ENCODE measurements around the gene SLC16A3. TPM values are rescaled to one million over a fixed set of nuclear protein-coding genes. Genes with fewer than 3 reads are reported as not detected.

Gene SLC16A3
- total RNA-seq, 3 donors from 2014 or later = 22.0 to 31.5 (median 26.3) TPM

DNA sequence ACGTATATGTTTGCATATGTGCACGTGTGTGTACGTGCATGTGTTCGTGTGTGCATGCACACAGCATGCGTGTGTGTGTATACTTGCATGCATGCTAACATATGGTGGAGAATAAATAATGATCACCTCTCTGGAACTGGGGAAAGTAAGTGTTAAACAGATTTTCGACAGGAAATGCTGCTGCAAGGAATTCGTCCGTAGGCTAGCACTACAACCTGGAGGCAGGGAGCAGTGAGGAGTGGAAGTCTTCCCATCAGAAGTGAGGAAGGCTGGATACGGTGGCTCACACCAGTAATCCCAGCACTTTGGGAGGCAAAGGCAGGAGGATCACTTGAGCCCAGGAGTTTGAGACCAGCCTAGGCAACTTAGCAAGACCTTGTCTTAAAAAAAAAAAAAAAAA is 49.5 kb downstream of the SLC16A3 start:
- no peaks in the 10 kb centered on the region for H3K36me3 Mint-ChIP-seq (ENCODE audit: insufficient read depth)
- H3K4me3 Mint-ChIP-seq = no peak overlapping the region
- H3K27me3 Mint-ChIP-seq (ENCODE audit: low read depth) = no peaks in the 10 kb centered on the region
- ATAC-seq = no peak
- no peak for DNase-seq
- peaks cover 19% of the 10 kb centered on the region for H3K4me1 Mint-ChIP-seq (ENCODE audit: low read depth)
- H3K9me3 Mint-ChIP-seq = no peaks in the 10 kb centered on the region

DNA sequence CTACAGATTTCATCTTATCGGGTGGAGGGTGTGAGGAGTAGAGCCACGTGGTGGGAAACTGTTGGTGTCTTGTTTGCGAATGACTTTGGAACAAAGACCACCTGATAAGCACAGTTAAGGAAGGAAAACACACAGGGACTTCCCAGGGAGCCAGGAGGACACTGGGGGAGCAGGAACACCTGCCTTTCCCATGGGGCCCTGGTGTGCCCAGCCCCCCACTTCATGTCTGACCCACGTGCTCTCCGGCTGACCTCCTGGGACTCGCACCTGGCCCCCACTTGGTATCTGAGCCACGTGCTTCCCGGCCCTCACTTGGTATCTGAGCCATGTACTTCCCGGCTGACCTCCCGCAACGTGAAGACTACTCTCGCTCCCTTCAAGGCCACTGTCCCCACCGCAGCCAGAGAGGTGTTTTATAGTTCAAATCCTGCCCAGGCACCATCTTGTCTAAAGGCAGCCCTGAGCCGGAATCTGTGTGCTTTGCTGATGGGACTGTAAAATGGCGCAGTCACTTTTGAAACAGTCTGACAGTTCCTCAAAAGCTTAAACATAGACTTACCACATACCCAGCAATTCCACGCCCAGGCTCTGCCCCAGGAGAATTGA is 50.0 kb downstream of the SLC16A3 start:
- H3K27me3 Mint-ChIP-seq (ENCODE audit: low read depth) = no peaks in the 10 kb centered on the region
- no peaks in the 10 kb centered on the region for H3K9me3 Mint-ChIP-seq
- peaks cover 23% of the 10 kb centered on the region for H3K4me1 Mint-ChIP-seq (ENCODE audit: low read depth)
- no peaks in the 10 kb centered on the region for H3K36me3 Mint-ChIP-seq (ENCODE audit: insufficient read depth)
- H3K4me3 Mint-ChIP-seq = no peak overlapping the region
- no peak for DNase-seq
- no peak for ATAC-seq

DNA sequence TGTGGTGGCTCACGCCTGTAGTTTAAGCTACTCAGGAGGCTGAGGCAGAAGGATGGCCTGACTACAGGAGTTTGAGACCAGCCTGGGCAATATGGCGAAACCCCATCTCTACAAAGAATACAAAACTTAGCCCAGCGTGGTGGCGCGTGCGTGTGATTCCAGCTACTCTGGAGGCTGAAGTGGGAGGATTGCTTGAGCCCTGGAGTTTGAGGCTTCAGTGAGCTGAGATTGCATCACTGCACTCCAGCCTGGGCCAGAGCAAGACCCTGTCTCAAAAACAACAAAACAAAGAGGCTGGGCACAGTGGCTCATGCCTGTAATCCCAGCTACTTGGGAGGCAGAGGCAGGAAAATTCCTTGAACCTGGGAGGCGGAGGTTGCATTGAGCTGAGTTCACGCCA is 51.7 kb downstream of the SLC16A3 start:
- Mint-ChIP-seq H3K9me3 (no peaks in the 10 kb centered on the region), H3K4me3 (no peak overlapping the region), H3K36me3 (ENCODE audit: insufficient read depth) (no peaks in the 10 kb centered on the region), H3K27me3 (ENCODE audit: low read depth) (no peaks in the 10 kb centered on the region), H3K4me1 (ENCODE audit: low read depth) (peaks cover 22% of the 10 kb centered on the region)
- ATAC-seq (no peak), DNase-seq (no peak)

DNA sequence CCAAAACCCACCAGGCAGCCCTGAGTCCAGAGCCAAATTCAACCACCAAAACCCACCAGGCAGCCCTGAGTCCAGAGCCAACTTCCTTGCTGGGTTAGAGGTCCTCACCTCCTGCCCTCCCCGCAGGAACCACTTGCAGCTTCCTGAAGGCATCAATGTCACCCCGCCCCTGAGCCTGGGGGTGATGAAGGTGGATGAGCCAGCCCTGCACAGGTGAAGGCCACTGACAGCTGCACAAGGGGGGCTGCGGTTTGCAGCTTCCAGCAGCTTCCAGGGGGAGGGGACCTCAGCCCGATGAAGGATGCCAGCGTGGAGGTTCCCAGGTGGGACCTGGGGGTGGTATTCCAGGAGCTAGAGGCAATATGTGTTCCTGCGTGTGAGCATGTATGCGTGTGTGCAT is 52.2 kb downstream of the SLC16A3 start:
- no peak for ATAC-seq
- Mint-ChIP-seq H3K9me3 (no peaks in the 10 kb centered on the region), H3K4me1 (ENCODE audit: low read depth) (peaks cover 22% of the 10 kb centered on the region), H3K27me3 (ENCODE audit: low read depth) (no peaks in the 10 kb centered on the region), H3K36me3 (ENCODE audit: insufficient read depth) (no peaks in the 10 kb centered on the region), H3K4me3 (no peak overlapping the region)
- DNase-seq = no peak

DNA sequence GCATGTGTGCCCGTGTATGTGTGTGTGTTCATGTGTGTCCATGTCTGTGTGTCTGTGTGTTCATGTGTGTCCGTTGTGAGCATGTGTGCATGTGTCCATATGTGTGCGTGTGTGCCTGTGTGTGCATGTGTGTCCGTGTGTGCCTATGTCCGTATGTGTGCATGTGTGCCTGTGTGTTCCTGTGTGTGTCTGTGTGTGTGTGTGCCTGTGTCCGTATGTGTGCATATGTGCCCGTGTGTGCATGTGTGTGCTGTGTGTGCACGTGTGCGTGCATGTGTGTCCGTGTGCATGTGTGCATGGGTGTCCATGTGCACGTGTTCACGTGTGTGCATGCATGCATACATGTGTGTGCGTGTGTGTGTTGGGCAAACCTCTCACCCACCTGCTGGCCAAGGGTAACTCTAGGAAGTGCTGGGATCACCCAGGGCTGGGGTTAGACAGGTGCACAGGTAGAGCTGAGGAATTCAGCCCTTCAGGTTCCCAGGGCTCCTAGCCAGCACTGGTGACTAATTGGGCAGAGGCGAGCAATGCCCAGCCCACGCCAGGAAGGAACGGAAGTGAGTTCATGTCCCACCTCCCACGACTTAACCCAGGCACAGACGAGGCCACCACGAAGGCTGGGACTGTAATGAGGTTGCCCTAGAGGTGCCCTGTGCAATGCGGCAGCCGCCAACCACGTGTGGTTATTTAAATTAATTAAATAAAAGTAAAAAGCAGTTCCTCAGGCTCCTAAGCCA is 52.8 kb downstream of the SLC16A3 start:
- Mint-ChIP-seq H3K36me3 (ENCODE audit: insufficient read depth) (no peaks in the 10 kb centered on the region), H3K27me3 (ENCODE audit: low read depth) (no peaks in the 10 kb centered on the region), H3K4me3 (no peak overlapping the region), H3K4me1 (ENCODE audit: low read depth) (peaks cover 22% of the 10 kb centered on the region), H3K9me3 (no peaks in the 10 kb centered on the region)
- DNase-seq (peak; percentile 35), ATAC-seq (peak; percentile 80 to 84)

DNA sequence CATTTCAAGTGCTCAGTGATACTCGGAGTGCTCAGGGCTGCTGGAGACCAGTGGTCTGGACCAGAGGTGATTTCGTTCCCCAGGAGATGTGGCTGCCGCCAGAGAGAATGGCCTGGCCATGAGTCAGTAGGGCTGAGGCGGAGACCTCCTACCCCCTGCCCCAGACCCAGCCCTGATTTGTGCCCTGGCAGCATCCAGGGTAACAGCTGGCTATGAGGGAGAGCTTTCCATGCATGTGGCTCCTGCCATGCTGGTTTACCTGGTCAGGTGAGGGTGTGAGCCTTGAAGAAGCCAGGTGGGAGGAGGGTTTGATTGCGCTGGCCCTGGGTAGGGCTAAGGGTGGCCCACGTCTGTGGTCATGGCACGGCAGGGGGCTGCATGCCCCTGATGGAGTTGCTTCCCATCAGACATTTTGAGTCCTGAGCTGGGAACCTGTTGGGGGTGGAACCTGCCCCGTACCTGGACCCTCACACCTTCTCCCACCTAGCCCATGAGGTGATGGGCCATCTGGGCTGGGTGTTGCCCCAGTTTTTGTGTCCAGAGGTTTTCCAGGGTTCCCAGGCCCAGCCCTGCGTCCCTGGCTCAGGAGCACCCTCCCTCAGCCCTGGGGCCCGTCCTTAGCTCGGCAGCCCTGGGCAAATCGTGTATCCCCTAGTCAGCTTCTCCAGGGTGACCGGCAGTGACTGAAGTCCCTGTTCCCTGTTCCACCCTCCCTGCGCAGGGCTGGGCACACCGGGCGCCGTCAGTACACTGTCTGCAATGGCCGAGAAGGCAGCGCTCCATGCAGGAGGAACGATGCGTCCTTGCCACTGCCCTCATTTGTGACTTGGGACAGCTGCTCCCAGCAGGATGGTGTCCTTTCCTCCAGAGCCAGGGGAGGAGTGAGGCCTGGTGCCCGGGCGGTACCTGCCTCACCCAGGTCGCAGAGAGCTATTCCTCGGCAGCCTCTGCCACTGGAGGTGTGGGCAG is 53.7 kb downstream of the SLC16A3 start:
- no peaks in the 10 kb centered on the region for H3K36me3 Mint-ChIP-seq (ENCODE audit: insufficient read depth)
- no peak overlapping the region for H3K4me3 Mint-ChIP-seq
- peak in 1 of 2 donors; percentile 26 for ATAC-seq
- no peak for DNase-seq
- no peaks in the 10 kb centered on the region for H3K27me3 Mint-ChIP-seq (ENCODE audit: low read depth)
- peaks cover 22% of the 10 kb centered on the region for H3K4me1 Mint-ChIP-seq (ENCODE audit: low read depth)
- H3K9me3 Mint-ChIP-seq = no peaks in the 10 kb centered on the region

DNA sequence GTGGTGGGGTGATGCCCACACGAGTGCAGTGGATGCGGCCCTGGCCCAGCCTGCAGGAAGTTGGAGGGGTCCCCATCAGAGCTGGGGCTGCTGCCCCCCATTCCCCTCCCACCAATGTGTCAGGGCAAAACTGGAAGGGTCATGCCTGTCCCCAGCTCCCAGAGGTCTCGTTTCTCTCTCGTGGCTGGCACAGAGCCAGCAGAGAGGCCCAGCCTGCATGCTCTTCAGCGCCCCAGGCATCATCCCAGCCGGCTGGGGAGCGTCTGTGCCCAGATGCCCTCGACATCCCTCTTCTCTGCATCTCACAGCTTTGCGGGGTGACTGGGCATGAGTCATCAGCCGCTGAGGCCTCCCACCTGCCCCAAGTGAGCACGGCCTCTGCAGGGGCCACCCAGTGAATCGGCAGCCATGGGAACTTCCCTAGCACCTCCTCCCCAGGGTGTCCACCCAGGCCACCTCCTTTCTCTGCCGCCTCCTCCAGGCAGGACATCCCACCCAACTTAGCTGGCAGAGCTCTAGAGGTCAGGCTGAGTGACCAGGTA is 54.4 kb downstream of the SLC16A3 start:
- H3K36me3 Mint-ChIP-seq (ENCODE audit: insufficient read depth) = no peaks in the 10 kb centered on the region
- H3K9me3 Mint-ChIP-seq = no peaks in the 10 kb centered on the region
- DNase-seq (peak; percentile 32), ATAC-seq (peak; percentile 81 to 89)
- H3K27me3 Mint-ChIP-seq (ENCODE audit: low read depth) = no peaks in the 10 kb centered on the region
- H3K4me3 Mint-ChIP-seq = no peak overlapping the region
- peaks cover 22% of the 10 kb centered on the region for H3K4me1 Mint-ChIP-seq (ENCODE audit: low read depth)

DNA sequence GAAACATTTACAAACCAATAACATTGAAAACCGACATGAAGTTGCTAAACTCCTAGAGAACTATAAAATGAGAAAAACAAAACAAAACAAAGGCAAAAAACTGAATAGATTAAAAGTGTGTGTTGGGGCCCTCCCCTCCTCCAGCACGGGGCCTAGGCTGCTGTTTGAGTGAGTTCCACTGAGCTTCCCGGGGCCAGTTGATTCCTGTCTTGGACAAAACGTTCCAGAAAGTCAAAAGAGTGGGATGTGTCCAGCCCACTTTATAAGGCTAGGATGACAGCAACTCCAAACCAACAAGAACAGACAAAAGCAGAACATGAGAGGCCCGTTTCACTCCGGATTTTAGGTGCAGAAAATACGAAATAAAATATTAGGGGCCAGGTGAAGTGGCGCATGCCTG is 56.3 kb downstream of the SLC16A3 start:
- no peaks in the 10 kb centered on the region for H3K36me3 Mint-ChIP-seq (ENCODE audit: insufficient read depth)
- H3K4me3 Mint-ChIP-seq = no peak overlapping the region
- H3K4me1 Mint-ChIP-seq (ENCODE audit: low read depth) = peaks cover 23% of the 10 kb centered on the region
- H3K9me3 Mint-ChIP-seq = no peaks in the 10 kb centered on the region
- no peak for DNase-seq
- ATAC-seq = no peak
- no peaks in the 10 kb centered on the region for H3K27me3 Mint-ChIP-seq (ENCODE audit: low read depth)

DNA sequence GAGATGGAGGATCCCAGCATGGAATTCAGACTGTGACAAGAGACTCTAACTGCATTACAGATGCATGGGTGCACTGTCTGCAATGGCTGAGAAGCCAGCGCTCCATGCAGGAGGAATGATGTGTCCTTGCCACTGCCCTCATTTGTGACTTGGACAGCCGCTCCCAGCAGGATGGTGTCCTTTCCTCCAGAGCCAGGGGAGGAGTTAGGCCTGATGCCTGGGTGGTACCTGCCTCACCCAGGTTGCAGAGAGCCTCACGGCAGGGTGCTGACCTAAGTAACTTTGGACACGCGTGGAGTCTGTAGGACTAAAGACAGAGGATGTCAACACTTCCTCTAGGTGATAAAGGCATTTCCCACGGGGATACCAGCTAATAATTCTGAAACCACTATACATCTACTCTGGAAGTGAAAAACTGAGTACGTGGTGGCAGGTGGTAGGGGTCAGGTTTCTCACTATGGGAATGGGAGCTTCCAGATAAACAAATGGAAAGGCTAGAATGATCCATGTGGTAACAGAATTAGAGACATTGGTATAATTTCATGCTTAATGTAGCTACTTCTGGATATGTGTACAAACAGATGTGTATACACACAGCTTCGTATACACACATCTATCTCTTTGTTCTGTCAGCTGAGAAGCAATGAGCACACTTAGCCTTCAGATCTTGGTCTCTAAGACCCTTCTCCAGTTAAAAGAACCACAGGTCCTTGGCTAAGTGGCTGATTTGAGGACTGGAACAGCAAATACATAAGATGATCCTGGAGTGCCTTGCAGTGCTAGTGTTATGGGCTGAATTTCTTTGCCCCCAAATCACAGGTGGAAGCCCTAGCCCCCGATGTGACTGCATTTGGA is 58.4 kb downstream of the SLC16A3 start:
- no peak for ATAC-seq
- Mint-ChIP-seq H3K9me3 (no peaks in the 10 kb centered on the region), H3K4me3 (no peak overlapping the region), H3K4me1 (ENCODE audit: low read depth) (peaks cover 15% of the 10 kb centered on the region), H3K27me3 (ENCODE audit: low read depth) (no peaks in the 10 kb centered on the region), H3K36me3 (ENCODE audit: insufficient read depth) (no peaks in the 10 kb centered on the region)
- no peak for DNase-seq

DNA sequence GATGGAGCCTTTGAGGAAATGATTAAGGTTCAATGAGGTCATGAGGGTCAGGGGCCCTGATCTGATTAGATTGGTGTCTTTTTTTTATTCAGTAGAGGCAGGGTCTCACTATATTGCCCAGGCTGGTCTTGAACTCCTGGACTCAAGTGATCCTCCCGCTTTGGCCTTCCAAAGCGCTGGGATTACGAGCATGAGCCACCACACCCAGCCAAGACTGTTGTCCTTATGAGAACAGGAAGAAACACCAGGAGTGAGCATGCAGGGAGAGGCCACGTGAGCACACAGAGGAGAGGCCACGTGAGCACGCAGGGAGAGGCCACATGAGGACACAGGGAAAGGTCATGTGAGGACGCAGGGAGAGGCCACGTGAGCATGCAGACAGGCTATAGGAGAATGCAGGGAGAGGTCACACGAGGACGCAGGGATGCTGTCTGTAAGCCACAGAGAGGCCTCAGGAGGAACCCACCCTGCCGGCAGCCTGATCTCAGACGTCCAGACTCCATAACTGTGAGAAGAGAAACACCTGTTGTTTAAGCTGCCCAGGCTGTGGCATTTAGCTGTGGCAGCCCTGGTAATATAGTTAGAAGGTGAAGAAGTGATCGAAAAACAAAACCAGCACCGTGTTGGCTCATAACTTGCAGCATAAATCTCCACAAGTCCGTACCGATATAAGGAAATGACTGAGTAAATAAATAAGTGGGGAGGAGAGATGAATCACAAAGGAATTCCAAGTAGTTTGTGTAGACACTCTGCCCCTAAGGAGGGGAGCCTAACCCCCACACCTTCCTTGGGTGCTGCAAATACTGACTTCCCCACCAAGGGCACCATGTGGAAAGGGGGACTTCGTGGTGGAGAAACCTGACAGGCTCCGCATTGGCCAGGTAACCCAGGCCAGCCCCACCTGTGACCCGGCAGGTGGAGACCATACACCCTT is 59.3 kb downstream of the SLC16A3 start:
- H3K4me1 Mint-ChIP-seq (ENCODE audit: low read depth) = peaks cover 15% of the 10 kb centered on the region
- H3K27me3 Mint-ChIP-seq (ENCODE audit: low read depth) = no peaks in the 10 kb centered on the region
- H3K9me3 Mint-ChIP-seq = no peaks in the 10 kb centered on the region
- no peak overlapping the region for H3K4me3 Mint-ChIP-seq
- H3K36me3 Mint-ChIP-seq (ENCODE audit: insufficient read depth) = no peaks in the 10 kb centered on the region
- ATAC-seq (no peak), DNase-seq (no peak)
